ENCODE results near the gene RFFL. TPM values are rescaled to one million over a fixed set of nuclear protein-coding genes. Genes with fewer than 3 reads are reported as not detected.

Gene RFFL
- total RNA-seq, 1 donor from 2014 or later: 9.5 TPM

GRCh38 chr17:35021520-35022380 is 41.8 kb downstream of the RFFL start:
- Mint-ChIP-seq H3K27me3 (ENCODE audit: low read depth, unreplicated experiment) (no peaks in the 10 kb centered on the region), H3K4me1 (ENCODE audit: low read depth, unreplicated experiment) (peaks cover 13% of the 10 kb centered on the region), H3K27ac (ENCODE audit: unreplicated experiment) (no peak overlapping the region), H3K4me3 (ENCODE audit: unreplicated experiment) (no peak overlapping the region), H3K9me3 (ENCODE audit: unreplicated experiment) (no peaks in the 10 kb centered on the region), H3K36me3 (ENCODE audit: low read depth, unreplicated experiment) (peaks cover 11% of the 10 kb centered on the region)
- H3K4me3 ChIP-seq (ENCODE audit: insufficient read depth, low read depth, low read length): no peak overlapping the region
- DNase-seq (ENCODE audit: low read depth) (no peak), FAIRE-seq (no peak)
- no peak overlapping the region for H2AFZ ChIP-seq (ENCODE audit: low read depth, low read length)
- H4K20me1 ChIP-seq (ENCODE audit: insufficient read depth, low read length): no peaks in the 10 kb centered on the region
- H3K9me3 ChIP-seq (ENCODE audit: insufficient read depth, low read depth, low read length): no peaks in the 10 kb centered on the region
- H3K36me3 ChIP-seq (ENCODE audit: insufficient read depth, low read length): peaks cover 14% of the 10 kb centered on the region
- peaks cover 11% of the 10 kb centered on the region for H3K79me2 ChIP-seq (ENCODE audit: insufficient read depth, low read length)
- peaks cover 23% of the 10 kb centered on the region for H3K4me1 ChIP-seq (ENCODE audit: insufficient read depth, low read length)
- peak overlapping the region; percentile 71 for H3K4me2 ChIP-seq (ENCODE audit: low read length)
- peak overlapping the region; percentile 84 for H3K27ac ChIP-seq (ENCODE audit: low read depth, low read length)
- H3K9ac ChIP-seq (ENCODE audit: low read length): peak overlapping the region; percentile 59
- no peak for TF ChIP-seq EZH2 (IDR thresholded peaks at IDR 0.05; ENCODE audit: insufficient read depth, low read length)
- TF ChIP-seq CTCF (IDR thresholded peaks at IDR 0.05; ENCODE audit: insufficient read depth, low read depth, low read length): no peak
- H3K27me3 ChIP-seq (ENCODE audit: insufficient read depth, low read length): no peaks in the 10 kb centered on the region

DNA sequence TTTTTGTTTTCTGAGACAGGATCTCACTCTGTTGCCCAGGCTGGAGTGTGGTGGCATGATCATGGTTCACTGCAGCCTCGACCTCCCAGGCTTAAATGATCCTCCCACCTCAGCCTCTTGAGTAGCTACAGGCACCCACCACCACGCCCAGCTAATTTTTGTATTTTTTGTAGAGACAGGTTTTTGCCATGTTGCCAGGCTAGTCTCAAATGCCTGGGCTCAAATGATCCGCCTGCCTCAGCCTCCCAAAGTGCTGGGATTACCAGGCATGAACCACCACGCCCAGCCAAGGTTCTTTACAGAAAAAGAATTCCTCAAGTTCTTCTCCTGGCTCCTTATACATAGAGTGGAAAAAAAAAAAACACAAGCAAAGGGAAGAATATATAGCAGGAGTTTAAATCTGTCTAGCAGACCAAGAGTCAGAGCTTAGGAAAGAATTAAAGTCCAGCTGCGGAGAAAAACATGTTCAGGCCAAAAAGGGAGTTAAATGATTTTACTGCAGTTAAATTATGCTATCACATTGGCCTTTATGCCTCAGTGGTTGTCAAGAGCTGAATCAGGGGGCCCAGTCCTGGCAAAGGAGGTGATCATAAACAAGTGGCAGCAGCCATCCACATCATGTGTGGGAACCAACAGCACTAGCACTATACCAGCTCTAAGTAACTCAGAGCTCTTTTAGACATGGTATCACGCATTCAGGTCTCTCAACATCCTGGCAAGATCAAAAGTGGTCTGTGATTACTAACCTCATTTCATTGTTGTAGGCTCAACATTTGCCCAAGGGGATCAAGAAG is 43.9 kb downstream of the RFFL start:
- no peak overlapping the region for H3K27ac Mint-ChIP-seq (ENCODE audit: unreplicated experiment)
- no peak overlapping the region for H3K4me3 Mint-ChIP-seq (ENCODE audit: unreplicated experiment)
- H3K4me1 ChIP-seq (ENCODE audit: insufficient read depth, low read length): peaks cover 23% of the 10 kb centered on the region
- H3K27me3 Mint-ChIP-seq (ENCODE audit: low read depth, unreplicated experiment): no peaks in the 10 kb centered on the region
- H3K36me3 ChIP-seq (ENCODE audit: insufficient read depth, low read length): peaks cover 18% of the 10 kb centered on the region
- no peak overlapping the region for H3K9ac ChIP-seq (ENCODE audit: low read length)
- H3K9me3 Mint-ChIP-seq (ENCODE audit: unreplicated experiment): no peaks in the 10 kb centered on the region
- peaks cover 27% of the 10 kb centered on the region for H3K36me3 Mint-ChIP-seq (ENCODE audit: low read depth, unreplicated experiment)
- no peak for FAIRE-seq
- H3K27me3 ChIP-seq (ENCODE audit: insufficient read depth, low read length): no peaks in the 10 kb centered on the region
- H3K9me3 ChIP-seq (ENCODE audit: insufficient read depth, low read depth, low read length): no peaks in the 10 kb centered on the region
- DNase-seq (ENCODE audit: low read depth): no peak
- TF ChIP-seq EZH2 (IDR thresholded peaks at IDR 0.05; ENCODE audit: insufficient read depth, low read length) (no peak), CTCF (IDR thresholded peaks at IDR 0.05; ENCODE audit: insufficient read depth, low read depth, low read length) (no peak)
- H3K4me2 ChIP-seq (ENCODE audit: low read length): no peak overlapping the region
- no peaks in the 10 kb centered on the region for H4K20me1 ChIP-seq (ENCODE audit: insufficient read depth, low read length)
- H3K4me3 ChIP-seq (ENCODE audit: insufficient read depth, low read depth, low read length): no peak overlapping the region
- H3K4me1 Mint-ChIP-seq (ENCODE audit: low read depth, unreplicated experiment): peaks cover 13% of the 10 kb centered on the region
- no peak overlapping the region for H3K27ac ChIP-seq (ENCODE audit: low read depth, low read length)
- peaks cover 11% of the 10 kb centered on the region for H3K79me2 ChIP-seq (ENCODE audit: insufficient read depth, low read length)
- H2AFZ ChIP-seq (ENCODE audit: low read depth, low read length): no peak overlapping the region

Measured in astrocyte (in vitro differentiated cells and primary cell).